Nephron progenitor cell (in vitro differentiated cells): Measurements from ENCODE around the gene BMPER.
A peak's percentile ranks its signal among the peaks of the same experiment; 100 is the strongest.

Experiments
- DNase-seq: peaks from one replicate; pipeline ENCODE4 v3.0.0; 2021
- H3K27ac Mint-ChIP-seq: 2 replicates; pipeline ENCODE4 v1.8.0; 2021; ENCODE audit warnings: mild to moderate bottlenecking, moderate library complexity, mixed read lengths
- H3K27me3 Mint-ChIP-seq: 2 replicates; pipeline ENCODE4 v1.8.0; 2021; ENCODE audit warnings: mild to moderate bottlenecking, low read depth, mixed read lengths; ENCODE audit not compliant: poor library complexity
- H3K36me3 Mint-ChIP-seq: 2 replicates; pipeline ENCODE4 v1.8.0; 2021; ENCODE audit warnings: low read depth, mixed read lengths
- H3K4me1 Mint-ChIP-seq: 2 replicates; pipeline ENCODE4 v1.8.0; 2021; ENCODE audit warnings: mixed read lengths
- H3K4me3 Mint-ChIP-seq: 2 replicates; pipeline ENCODE4 v1.8.0; 2021; ENCODE audit warnings: mild to moderate bottlenecking, moderate library complexity, mixed read lengths
- H3K9me3 Mint-ChIP-seq: 2 replicates; pipeline ENCODE4 v1.8.0; 2021; ENCODE audit warnings: mild to moderate bottlenecking, moderate library complexity, mixed read lengths
- TF ChIP-seq, protein P1 (sequence below): fragments of 200-600 bp; sonication (generic); IDR thresholded peaks from 2 replicates; pipeline ENCODE4 v1.5.0; 2021; ENCODE audit warnings: antibody characterized with exemption

The BMPER gene

DNA sequence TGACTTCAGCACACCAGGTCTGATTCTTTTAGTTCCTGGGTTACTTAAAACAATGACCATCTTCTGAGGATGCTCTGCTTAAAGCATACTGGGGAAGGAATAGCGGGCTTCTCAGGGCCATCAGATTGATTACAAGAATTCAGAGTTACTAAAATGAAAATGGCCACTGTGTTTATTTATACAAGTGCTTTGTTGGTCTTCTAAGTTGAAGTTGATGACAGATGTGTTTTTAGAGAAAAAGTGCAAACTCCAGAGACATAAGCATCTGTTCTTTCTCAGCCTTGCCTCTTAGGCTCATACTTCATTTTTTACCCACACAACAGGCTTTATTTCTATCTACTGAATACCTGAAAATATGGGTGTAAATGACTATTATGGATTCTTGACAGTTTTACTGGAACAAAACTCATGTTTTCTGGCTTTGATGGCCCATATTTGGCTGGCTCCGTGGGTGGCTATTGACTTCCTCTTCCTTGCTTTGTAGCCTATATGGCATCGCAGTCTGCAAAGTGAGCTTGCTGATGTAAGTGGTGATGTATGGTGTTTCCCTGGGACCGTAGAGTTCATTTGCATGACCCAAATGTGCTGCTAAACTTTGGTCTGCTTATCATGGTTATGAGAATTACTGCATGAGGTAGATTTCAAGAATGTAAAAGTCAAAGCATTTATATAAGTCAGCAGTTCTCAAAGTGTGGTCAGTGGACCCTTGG lies 121.3 kb downstream of the BMPER start:
- Mint-ChIP-seq H3K27ac (no peak overlapping the region), H3K27me3 (peaks cover 4% of the 10 kb centered on the region), H3K4me1 (peaks cover 4% of the 10 kb centered on the region), H3K4me3 (no peak overlapping the region), H3K36me3 (no peaks in the 10 kb centered on the region), H3K9me3 (no peaks in the 10 kb centered on the region)
- TF ChIP-seq, protein P1, sequence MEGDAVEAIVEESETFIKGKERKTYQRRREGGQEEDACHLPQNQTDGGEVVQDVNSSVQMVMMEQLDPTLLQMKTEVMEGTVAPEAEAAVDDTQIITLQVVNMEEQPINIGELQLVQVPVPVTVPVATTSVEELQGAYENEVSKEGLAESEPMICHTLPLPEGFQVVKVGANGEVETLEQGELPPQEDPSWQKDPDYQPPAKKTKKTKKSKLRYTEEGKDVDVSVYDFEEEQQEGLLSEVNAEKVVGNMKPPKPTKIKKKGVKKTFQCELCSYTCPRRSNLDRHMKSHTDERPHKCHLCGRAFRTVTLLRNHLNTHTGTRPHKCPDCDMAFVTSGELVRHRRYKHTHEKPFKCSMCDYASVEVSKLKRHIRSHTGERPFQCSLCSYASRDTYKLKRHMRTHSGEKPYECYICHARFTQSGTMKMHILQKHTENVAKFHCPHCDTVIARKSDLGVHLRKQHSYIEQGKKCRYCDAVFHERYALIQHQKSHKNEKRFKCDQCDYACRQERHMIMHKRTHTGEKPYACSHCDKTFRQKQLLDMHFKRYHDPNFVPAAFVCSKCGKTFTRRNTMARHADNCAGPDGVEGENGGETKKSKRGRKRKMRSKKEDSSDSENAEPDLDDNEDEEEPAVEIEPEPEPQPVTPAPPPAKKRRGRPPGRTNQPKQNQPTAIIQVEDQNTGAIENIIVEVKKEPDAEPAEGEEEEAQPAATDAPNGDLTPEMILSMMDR, result no peak
- no peak for DNase-seq

DNA sequence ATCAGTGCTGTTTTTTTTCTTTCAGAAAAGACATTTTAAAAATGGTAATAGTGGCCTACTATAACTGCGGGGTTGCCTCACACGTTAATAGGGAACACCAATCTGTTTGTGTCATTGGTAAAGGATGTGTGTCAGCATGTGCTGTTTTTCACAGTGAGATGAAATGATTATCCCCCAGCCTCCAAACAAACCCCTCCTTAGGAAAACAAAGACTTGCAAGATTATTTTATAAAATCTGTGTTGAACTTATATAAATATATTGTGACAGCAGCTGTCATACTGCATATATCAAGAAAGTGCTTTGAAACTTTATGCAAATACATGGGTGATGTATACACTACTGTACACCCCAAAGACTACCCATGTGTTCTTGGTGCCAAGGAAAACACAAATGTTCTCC lies 125.8 kb downstream of the BMPER start:
- H3K4me3 Mint-ChIP-seq, result no peak overlapping the region
- TF ChIP-seq, protein P1, result no peak
- H3K27me3 Mint-ChIP-seq, result peaks cover 4% of the 10 kb centered on the region
- DNase-seq, result no peak
- no peak overlapping the region for H3K27ac Mint-ChIP-seq
- no peaks in the 10 kb centered on the region for H3K9me3 Mint-ChIP-seq
- no peaks in the 10 kb centered on the region for H3K36me3 Mint-ChIP-seq
- H3K4me1 Mint-ChIP-seq, result peaks cover 5% of the 10 kb centered on the region

DNA sequence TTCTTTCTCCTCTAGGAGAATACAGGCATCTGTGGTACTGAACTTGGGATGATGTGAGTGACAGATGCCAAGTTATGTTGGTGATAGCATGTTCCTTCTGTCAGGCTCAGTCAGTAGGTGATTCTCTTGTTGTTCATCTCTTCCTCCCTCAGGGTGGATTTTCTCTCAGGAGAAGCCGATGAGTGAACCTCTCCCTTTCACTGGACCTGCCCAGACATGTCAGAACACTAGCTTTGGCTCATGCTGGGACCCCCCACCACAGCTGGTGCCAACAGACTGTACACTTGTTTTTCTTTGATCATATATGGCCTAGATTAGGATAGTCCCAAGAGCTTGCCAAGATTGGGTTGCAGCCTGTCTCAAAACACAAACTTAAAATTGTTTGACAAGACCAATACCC lies 129.4 kb downstream of the BMPER start:
- H3K4me3 Mint-ChIP-seq, result no peak overlapping the region
- peaks cover 17% of the 10 kb centered on the region for H3K4me1 Mint-ChIP-seq
- H3K27me3 Mint-ChIP-seq, result peaks cover 4% of the 10 kb centered on the region
- no peaks in the 10 kb centered on the region for H3K9me3 Mint-ChIP-seq
- no peak for DNase-seq
- H3K27ac Mint-ChIP-seq, result no peak overlapping the region
- no peaks in the 10 kb centered on the region for H3K36me3 Mint-ChIP-seq
- TF ChIP-seq, protein P1, result no peak

DNA sequence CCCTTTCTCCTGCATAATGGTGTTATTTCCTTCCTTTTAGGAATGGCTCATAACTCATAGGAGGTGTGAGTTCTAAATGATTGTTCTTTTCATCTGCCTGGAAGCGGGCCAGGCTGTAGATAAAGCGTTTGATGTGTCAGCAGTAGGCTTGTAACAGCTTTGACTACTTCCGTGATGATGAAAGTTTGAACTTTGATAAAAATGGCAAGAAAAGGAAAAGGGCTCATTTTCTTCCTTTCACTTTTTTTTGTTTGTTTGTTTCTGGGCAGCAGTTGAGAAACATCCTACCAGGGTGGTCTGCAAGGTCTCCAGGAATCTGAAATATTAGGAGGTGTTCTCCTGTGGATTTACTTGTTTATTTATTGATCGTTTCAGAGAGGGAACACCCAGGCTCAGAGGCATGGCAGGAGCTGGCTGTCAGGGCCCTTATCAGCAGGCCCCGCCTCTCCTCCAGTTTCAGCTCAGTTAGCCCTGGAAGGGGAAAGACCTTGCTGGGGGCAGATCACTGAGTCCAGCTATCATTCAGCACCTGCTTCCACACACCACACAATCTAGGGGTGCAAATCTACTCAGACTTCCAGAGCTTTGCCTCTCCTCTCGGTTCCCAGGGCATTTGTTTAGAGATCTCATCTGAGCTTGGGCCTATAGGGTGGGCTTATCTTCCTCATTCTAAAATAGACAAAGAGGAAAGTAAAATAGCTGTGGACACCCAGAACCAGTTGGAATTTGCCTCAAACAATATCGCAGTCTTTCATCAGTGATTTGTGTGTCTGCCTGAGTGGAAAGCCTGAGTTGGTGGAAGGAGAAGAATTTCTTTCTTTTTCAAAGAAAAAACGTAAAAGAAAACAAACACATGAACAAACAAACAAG lies 130.9 kb downstream of the BMPER start:
- Mint-ChIP-seq H3K4me3 (no peak overlapping the region), H3K9me3 (no peaks in the 10 kb centered on the region), H3K36me3 (no peaks in the 10 kb centered on the region), H3K27me3 (no peaks in the 10 kb centered on the region), H3K4me1 (peaks cover 17% of the 10 kb centered on the region), H3K27ac (no peak overlapping the region)
- DNase-seq, result peak; percentile 12
- TF ChIP-seq, protein P1, result no peak

DNA sequence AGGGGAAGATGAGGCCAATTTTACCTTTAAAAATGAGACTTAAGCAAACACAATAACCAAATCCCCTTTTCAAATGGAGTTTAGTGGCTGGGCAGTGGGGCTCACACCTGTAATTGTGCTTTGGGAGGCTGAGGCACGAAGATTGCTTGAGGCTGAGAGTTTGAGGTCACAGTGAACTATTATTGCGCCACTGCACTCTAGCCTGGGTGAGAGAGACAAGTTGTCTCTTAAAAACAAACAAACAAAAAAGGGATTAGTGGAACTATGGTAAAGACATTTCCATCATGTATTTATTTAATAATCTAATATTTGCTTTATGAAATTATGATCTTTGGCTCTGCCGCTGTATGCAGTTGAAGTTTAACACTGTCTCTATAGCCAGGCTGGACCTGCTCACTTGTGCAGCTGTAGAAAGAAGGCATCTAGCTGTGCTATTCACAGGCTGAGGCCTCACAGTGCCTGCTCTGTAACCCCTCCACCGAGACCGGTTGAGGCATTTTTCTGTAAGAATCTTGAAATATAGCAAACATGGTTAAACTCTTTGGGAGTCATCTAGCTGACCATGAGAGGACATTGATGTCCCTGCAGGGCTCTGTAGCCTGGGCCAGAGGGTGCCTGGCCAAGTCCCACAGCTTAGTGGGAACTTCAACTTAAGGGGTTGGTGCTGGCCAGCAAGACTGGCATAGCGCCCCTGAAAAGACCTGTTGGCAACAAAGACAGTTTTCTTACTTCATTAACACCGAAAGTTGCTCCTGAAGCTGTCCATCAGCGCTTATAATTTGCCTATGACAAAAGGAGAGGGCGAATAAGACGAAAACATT lies 131.8 kb downstream of the BMPER start:
- TF ChIP-seq, protein P1, result no peak
- Mint-ChIP-seq H3K4me1 (peaks cover 17% of the 10 kb centered on the region), H3K27ac (no peak overlapping the region), H3K4me3 (no peak overlapping the region), H3K27me3 (peaks cover 5% of the 10 kb centered on the region), H3K9me3 (no peaks in the 10 kb centered on the region), H3K36me3 (no peaks in the 10 kb centered on the region)
- DNase-seq, result no peak
